Fibroblast of skin of left quadriceps (primary cell): ENCODE data around the gene SIRPA.

ENCODE experiments used
- DNase-seq, 2 experiments: peaks; one replicate each; pipeline ENCODE4 v3.0.0-alpha.2; 2013; ENCODE audit warnings: low read depth in 2 of 2

The SIRPA gene

GRCh38 chr20:1894951-1895673 is at the start of gene SIRPA:
Gene SIRPA (plus strand): TSS chr20:1895407. CDS start chr20:1895448, 41 bp downstream.
- peak; percentile 47 to 48 for DNase-seq

- no peak for DNase-seq
Measured at GRCh38 chr20:1845701-1846100, 49.5 kb upstream of the SIRPA start.

- no peak for DNase-seq
Measured at GRCh38 chr20:1846341-1846740, 48.9 kb upstream of the SIRPA start.

- DNase-seq = no peak
Measured at GRCh38 chr20:1846876-1847275, 48.3 kb upstream of the SIRPA start.

- no peak for DNase-seq
Measured at GRCh38 chr20:1847780-1848179, 47.4 kb upstream of the SIRPA start.

- no peak for DNase-seq
Measured at GRCh38 chr20:1848373-1848772, 46.8 kb upstream of the SIRPA start.

- no peak for DNase-seq
Measured at GRCh38 chr20:1851396-1851795, 43.8 kb upstream of the SIRPA start.

- DNase-seq = no peak
Measured at GRCh38 chr20:1853473-1853872, 41.7 kb upstream of the SIRPA start.

- no peak for DNase-seq
Measured at GRCh38 chr20:1854246-1854645, 41.0 kb upstream of the SIRPA start.

GRCh38 chr20:1855109-1855508 is 40.1 kb upstream of the SIRPA start:
- no peak for DNase-seq

- DNase-seq = no peak
Measured at GRCh38 chr20:1855690-1856089, 39.5 kb upstream of the SIRPA start.

- peak; percentile 53 to 62 for DNase-seq
Measured at GRCh38 chr20:1856424-1856823, 38.8 kb upstream of the SIRPA start.

GRCh38 chr20:1857466-1857865 is 37.7 kb upstream of the SIRPA start:
- no peak for DNase-seq

- DNase-seq = no peak
Measured at GRCh38 chr20:1858871-1859270, 36.3 kb upstream of the SIRPA start.

- peak in 1 of 2 experiments; percentile 44 for DNase-seq
Measured at GRCh38 chr20:1860446-1860845, 34.8 kb upstream of the SIRPA start.

- DNase-seq = no peak
Measured at GRCh38 chr20:1861347-1861976, 33.7 kb upstream of the SIRPA start.

- no peak for DNase-seq
Measured at GRCh38 chr20:1861996-1862662, 33.1 kb upstream of the SIRPA start.

GRCh38 chr20:1862663-1863053 is 32.5 kb upstream of the SIRPA start:
- DNase-seq = no peak

- DNase-seq = no peak
Measured at GRCh38 chr20:1863296-1863695, 31.9 kb upstream of the SIRPA start.

GRCh38 chr20:1866834-1867233 is 28.4 kb upstream of the SIRPA start:
- no peak for DNase-seq

- DNase-seq = no peak
Measured at GRCh38 chr20:1867495-1868260, 27.5 kb upstream of the SIRPA start.

- DNase-seq = no peak
Measured at GRCh38 chr20:1868856-1869255, 26.4 kb upstream of the SIRPA start.
